Measurements from ENCODE around the gene AMDHD1.

- TF ChIP-seq POLR2A (IDR thresholded peaks at IDR 0.05; ENCODE audit: control extremely low read depth in 1 of 2, low read depth in 2 of 2, low read length in 2 of 2) (no peak), SRF (IDR thresholded peaks at IDR 0.05; ENCODE audit: low read depth, low read length) (no peak), SIN3A (conservative IDR thresholded peaks at IDR 0.05 in 1 of 2, IDR thresholded peaks at IDR 0.05 in 1 of 2; ENCODE audit: low read depth in 1 of 2, low read length in 2 of 2) (no peak)
- TF ChIP-seq, protein P1, sequence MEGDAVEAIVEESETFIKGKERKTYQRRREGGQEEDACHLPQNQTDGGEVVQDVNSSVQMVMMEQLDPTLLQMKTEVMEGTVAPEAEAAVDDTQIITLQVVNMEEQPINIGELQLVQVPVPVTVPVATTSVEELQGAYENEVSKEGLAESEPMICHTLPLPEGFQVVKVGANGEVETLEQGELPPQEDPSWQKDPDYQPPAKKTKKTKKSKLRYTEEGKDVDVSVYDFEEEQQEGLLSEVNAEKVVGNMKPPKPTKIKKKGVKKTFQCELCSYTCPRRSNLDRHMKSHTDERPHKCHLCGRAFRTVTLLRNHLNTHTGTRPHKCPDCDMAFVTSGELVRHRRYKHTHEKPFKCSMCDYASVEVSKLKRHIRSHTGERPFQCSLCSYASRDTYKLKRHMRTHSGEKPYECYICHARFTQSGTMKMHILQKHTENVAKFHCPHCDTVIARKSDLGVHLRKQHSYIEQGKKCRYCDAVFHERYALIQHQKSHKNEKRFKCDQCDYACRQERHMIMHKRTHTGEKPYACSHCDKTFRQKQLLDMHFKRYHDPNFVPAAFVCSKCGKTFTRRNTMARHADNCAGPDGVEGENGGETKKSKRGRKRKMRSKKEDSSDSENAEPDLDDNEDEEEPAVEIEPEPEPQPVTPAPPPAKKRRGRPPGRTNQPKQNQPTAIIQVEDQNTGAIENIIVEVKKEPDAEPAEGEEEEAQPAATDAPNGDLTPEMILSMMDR (IDR thresholded peaks at IDR 0.05; ENCODE audit: control extremely low read depth in 1 of 3, insufficient read depth in 1 of 3, low read depth in 1 of 3, low read length in 3 of 3) = no peak
Observed at GRCh38 chr12:95966287-95966870, 23.2 kb downstream of the AMDHD1 start.
